HUES6 (cell line): ENCODE data around the gene VPS35L.

Source experiments
- H3K27ac ChIP-seq: 2 replicates; pipeline ENCODE4 v1.7.0; 2013; ENCODE audit warnings: low read depth, mild to moderate bottlenecking, low read length, inconsistent platforms
- H3K27me3 ChIP-seq: 2 replicates; pipeline ENCODE4 v1.6.1; 2013; ENCODE audit warnings: low read length; ENCODE audit not compliant: control insufficient read depth, insufficient read depth
- H3K36me3 ChIP-seq: 2 replicates; pipeline ENCODE4 v1.6.1; 2013; ENCODE audit warnings: low read length; ENCODE audit not compliant: control insufficient read depth, insufficient read depth
- H3K4me1 ChIP-seq: 2 replicates; pipeline ENCODE4 v1.6.1; 2013; ENCODE audit warnings: low read length; ENCODE audit not compliant: control insufficient read depth, insufficient read depth
- H3K4me3 ChIP-seq: 2 replicates; pipeline ENCODE4 v1.5.1; 2013; ENCODE audit warnings: low read depth, low read length
- H3K9ac ChIP-seq: one replicate; pipeline ENCODE4 v1.6.1; 2013; ENCODE audit warnings: mild to moderate bottlenecking, low read length
- H3K9me3 ChIP-seq: 2 replicates; pipeline ENCODE4 v1.6.1; 2013; ENCODE audit warnings: low read depth, low read length; ENCODE audit not compliant: control insufficient read depth, insufficient read depth

The VPS35L gene

GRCh38 chr16:19681637-19682036, 126.1 kb downstream of the VPS35L start:
- H3K4me3 ChIP-seq: no peak overlapping the region
- H3K9me3 ChIP-seq: no peaks in the 10 kb centered on the region
- H3K9ac ChIP-seq: no peak overlapping the region
- H3K4me1 ChIP-seq: no peaks in the 10 kb centered on the region
- no peaks in the 10 kb centered on the region for H3K27me3 ChIP-seq
- H3K27ac ChIP-seq: no peak overlapping the region
- peaks cover 44% of the 10 kb centered on the region for H3K36me3 ChIP-seq

GRCh38 chr16:19683453-19684236, 128.1 kb downstream of the VPS35L start:
- H3K4me1 ChIP-seq: peaks cover 6% of the 10 kb centered on the region; the same call in 1 of the 2 replicates
- no peak overlapping the region for H3K27ac ChIP-seq
- no peak overlapping the region for H3K9ac ChIP-seq
- no peaks in the 10 kb centered on the region for H3K9me3 ChIP-seq
- no peak overlapping the region for H3K4me3 ChIP-seq
- H3K27me3 ChIP-seq: no peaks in the 10 kb centered on the region
- peaks cover 48% of the 10 kb centered on the region for H3K36me3 ChIP-seq

- no peaks in the 10 kb centered on the region for H3K9me3 ChIP-seq
- H3K4me3 ChIP-seq: no peak overlapping the region
- peaks cover 6% of the 10 kb centered on the region; the same call in 1 of the 2 replicates for H3K4me1 ChIP-seq
- H3K27me3 ChIP-seq: no peaks in the 10 kb centered on the region
- H3K27ac ChIP-seq: no peak overlapping the region
- H3K9ac ChIP-seq: no peak overlapping the region
- peaks cover 50% of the 10 kb centered on the region for H3K36me3 ChIP-seq
Observed at GRCh38 chr16:19685176-19685575, 129.7 kb downstream of the VPS35L start.

GRCh38 chr16:19687279-19687678, 131.8 kb downstream of the VPS35L start:
- Histone ChIP-seq H3K36me3 (peaks cover 57% of the 10 kb centered on the region), H3K27ac (no peak overlapping the region), H3K4me1 (peaks cover 6% of the 10 kb centered on the region; the same call in 1 of the 2 replicates), H3K4me3 (no peak overlapping the region), H3K9me3 (no peaks in the 10 kb centered on the region), H3K9ac (no peak overlapping the region), H3K27me3 (no peaks in the 10 kb centered on the region)

GRCh38 chr16:19688396-19689024, 133.0 kb downstream of the VPS35L start:
- Histone ChIP-seq H3K4me3 (no peak overlapping the region), H3K36me3 (peaks cover 57% of the 10 kb centered on the region), H3K9ac (no peak overlapping the region), H3K27me3 (no peaks in the 10 kb centered on the region), H3K4me1 (peaks cover 6% of the 10 kb centered on the region; the same call in 1 of the 2 replicates), H3K9me3 (no peaks in the 10 kb centered on the region), H3K27ac (no peak overlapping the region)

GRCh38 chr16:19689342-19689741, 133.8 kb downstream of the VPS35L start:
- peaks cover 6% of the 10 kb centered on the region; the same call in 1 of the 2 replicates for H3K4me1 ChIP-seq
- no peak overlapping the region for H3K4me3 ChIP-seq
- H3K27me3 ChIP-seq: no peaks in the 10 kb centered on the region
- H3K9me3 ChIP-seq: no peaks in the 10 kb centered on the region
- no peak overlapping the region for H3K27ac ChIP-seq
- peaks cover 54% of the 10 kb centered on the region for H3K36me3 ChIP-seq
- H3K9ac ChIP-seq: no peak overlapping the region

GRCh38 chr16:19690196-19690595, 134.7 kb downstream of the VPS35L start:
- Histone ChIP-seq H3K27me3 (no peaks in the 10 kb centered on the region), H3K27ac (no peak overlapping the region), H3K9me3 (no peaks in the 10 kb centered on the region), H3K36me3 (peaks cover 49% of the 10 kb centered on the region), H3K9ac (no peak overlapping the region), H3K4me3 (no peak overlapping the region), H3K4me1 (peaks cover 6% of the 10 kb centered on the region; the same call in 1 of the 2 replicates)

GRCh38 chr16:19691161-19691711, 135.7 kb downstream of the VPS35L start:
- H3K4me1 ChIP-seq: peaks cover 6% of the 10 kb centered on the region; the same call in 1 of the 2 replicates
- H3K4me3 ChIP-seq: no peak overlapping the region
- no peaks in the 10 kb centered on the region for H3K9me3 ChIP-seq
- H3K27ac ChIP-seq: no peak overlapping the region
- H3K9ac ChIP-seq: no peak overlapping the region
- H3K27me3 ChIP-seq: no peaks in the 10 kb centered on the region
- peaks cover 45% of the 10 kb centered on the region for H3K36me3 ChIP-seq

- H3K4me1 ChIP-seq: no peaks in the 10 kb centered on the region; the same call in 1 of the 2 replicates
Observed at GRCh38 chr16:19694989-19695388, 139.5 kb downstream of the VPS35L start.

GRCh38 chr16:19696328-19696727, 140.8 kb downstream of the VPS35L start:
- Histone ChIP-seq H3K27me3 (no peaks in the 10 kb centered on the region), H3K4me3 (no peak overlapping the region), H3K9me3 (no peaks in the 10 kb centered on the region; the same call in 1 of the 2 replicates), H3K4me1 (no peaks in the 10 kb centered on the region), H3K36me3 (peaks cover 71% of the 10 kb centered on the region), H3K9ac (no peak overlapping the region), H3K27ac (no peak overlapping the region)

More at GRCh38 chr16:19694989-19695388, 139.5 kb downstream of the VPS35L start:
- Histone ChIP-seq H3K9me3 (no peaks in the 10 kb centered on the region; the same call in 1 of the 2 replicates), H3K4me3 (no peak overlapping the region), H3K36me3 (peaks cover 65% of the 10 kb centered on the region), H3K27ac (no peak overlapping the region), H3K27me3 (no peaks in the 10 kb centered on the region), H3K9ac (no peak overlapping the region)

GRCh38 chr16:19696961-19697360, 141.5 kb downstream of the VPS35L start:
- no peak overlapping the region for H3K27ac ChIP-seq
- no peak overlapping the region for H3K4me3 ChIP-seq
- peaks cover 71% of the 10 kb centered on the region for H3K36me3 ChIP-seq

More at GRCh38 chr16:19696961-19697360, 141.5 kb downstream of the VPS35L start:
- Histone ChIP-seq H3K27me3 (no peaks in the 10 kb centered on the region), H3K9me3 (no peaks in the 10 kb centered on the region; the same call in 1 of the 2 replicates), H3K4me1 (no peaks in the 10 kb centered on the region), H3K9ac (no peak overlapping the region)
